GM18520 (cell line): ENCODE results near the gene NLGN2.

Experiments
- ATAC-seq: cut with Tn5 transposase; IDR thresholded peaks from one replicate; pipeline ENCODE4 v1.9.1; 2021; ENCODE audit not compliant: unreplicated experiment

NLGN2 gene

DNA sequence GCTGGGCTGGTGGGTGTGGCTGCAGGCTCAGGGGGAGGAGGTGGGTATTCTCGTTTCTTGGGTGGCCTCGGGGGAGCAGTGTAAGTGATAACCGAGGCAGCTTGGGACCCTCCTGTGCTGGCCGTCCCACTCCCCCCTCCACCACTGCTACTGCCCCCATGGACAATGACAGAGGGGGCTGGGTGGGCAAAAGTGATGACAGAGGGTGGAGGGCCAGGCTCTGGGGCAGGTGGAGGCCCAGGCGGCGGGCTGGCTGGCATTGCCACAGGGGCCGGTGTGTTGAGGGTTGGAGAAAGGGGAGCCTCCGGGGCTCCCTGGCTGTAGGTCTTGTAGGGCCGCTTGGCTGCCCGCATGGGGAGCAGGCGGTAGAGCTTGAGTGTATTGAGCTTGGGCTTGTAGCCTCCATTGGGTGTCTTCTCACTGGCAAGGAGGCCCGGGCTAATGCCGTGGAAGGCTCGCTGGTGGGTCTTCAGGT, 55.8 kb downstream of the NLGN2 start:
- no peak for ATAC-seq

DNA sequence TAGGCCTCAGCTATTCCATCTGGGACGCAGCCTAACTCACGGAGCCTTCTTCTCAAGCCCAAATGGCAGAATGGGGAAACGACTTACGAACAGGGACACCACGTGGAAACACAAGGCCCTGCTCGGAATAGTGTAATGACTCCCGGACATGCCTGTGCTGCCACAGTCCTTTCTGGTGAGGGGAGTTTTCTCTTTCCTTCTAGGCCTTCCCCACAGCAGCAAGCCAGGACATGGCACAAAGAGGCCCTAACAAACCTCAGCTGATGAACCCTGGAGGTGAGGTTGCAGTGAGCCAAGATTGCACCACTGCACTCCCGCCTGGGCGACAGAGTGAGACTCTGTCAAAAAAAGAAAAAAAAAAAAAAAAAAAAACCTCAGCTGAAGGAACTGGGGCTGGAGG, 56.4 kb downstream of the NLGN2 start:
- no peak for ATAC-seq

DNA sequence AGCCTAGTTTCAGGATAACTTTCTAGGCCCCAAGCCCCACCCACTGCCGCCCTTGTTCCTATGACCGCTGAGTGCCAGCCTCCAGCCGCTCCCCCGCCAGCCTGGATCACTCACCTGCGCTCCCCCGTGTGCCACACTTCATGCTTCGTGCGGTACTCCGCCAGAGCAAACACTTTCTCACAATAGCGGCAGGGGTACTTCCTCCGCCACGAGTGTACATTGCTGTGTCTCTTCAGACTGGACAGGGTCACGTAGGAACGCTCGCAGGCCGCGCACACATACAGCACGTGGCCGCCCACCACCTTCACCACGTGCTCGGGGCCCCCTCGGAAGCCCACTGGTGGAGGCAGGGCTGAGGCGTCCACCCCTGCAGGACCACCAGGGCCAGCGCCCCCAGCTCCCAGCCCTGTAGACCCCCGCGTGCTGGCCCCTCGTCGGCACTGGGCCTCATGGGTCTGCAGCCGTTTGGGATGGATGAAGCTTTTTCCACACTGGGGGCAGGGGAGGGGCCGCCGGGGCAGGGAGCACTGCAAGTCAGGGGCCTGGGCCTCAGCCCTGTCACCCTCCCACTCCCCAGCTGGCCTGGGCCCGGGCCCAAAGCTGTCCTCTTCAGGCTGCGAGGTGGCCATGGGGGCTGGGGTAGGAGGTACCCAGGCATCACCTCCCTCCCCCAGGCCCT, 58.1 kb downstream of the NLGN2 start:
- ATAC-seq = no peak

DNA sequence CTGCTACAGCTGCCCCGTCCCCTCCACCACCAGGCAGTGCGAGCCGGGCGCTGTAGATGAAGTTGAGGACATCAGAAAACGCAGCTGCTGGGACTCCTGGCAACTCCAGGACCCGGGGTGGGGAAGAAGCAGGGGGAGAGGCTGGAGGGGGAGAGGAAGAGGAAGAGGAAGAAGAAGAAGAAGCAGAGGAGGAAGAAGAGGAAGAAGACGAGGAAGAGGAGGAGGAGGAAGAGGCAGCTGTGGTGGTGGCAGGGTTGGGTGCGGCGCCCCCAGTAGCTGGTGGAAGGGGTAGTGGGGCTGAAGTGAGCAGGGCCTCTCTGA, 58.6 kb downstream of the NLGN2 start:
- no peak for ATAC-seq

DNA sequence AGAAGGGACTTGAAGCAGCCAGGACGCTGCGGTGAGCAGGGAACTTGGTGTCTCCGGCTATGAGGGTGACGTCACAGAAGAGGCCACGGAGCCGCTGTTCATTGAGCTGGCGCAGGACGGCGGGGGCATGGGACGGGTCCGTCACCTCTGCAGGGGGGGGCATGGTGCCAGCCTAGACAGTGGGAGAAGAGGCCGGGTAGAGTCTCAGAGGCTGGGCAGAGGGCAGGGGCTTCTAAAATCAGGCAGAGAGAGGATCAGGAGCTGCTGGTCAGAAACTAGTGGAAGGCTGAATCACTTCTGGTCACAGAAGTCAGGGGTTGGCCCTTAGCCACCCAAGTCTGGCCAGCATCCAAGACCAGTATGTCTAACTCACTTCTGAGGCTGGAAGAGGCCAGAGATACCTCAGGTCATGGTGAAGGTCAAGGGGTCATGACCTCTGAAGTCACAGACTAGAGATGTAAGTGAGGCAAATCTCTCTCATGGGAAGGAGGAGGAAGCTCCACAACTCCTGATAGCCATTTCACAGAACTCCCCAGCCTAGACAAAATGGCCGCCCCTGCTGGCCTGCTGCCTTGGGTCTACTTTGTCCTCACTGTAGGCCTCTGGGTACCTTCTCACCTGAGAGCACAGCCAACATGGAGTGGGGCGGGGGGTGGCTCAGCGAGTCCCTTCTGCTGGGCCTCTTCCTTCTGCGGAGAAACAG, 59.1 kb downstream of the NLGN2 start:
- ATAC-seq = no peak

DNA sequence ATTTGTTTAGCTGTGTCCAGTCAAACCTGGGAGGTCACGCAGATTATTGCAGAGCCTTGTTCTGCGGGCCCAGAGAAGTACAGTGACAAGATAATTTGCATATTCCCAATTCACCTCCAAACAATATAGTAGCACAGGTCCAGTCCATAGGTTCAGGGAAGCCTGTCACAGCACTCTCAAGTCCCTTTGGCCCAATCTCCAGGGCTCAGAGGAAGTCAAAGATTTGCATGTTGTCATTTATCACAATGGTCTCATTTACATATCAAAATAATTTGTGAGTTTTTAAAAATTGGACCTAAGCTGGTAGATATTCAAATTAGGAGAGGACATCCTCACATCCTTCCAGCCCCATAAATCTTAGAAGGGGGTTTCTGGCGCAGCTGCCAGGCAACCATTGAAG, 59.9 kb downstream of the NLGN2 start:
- no peak for ATAC-seq

DNA sequence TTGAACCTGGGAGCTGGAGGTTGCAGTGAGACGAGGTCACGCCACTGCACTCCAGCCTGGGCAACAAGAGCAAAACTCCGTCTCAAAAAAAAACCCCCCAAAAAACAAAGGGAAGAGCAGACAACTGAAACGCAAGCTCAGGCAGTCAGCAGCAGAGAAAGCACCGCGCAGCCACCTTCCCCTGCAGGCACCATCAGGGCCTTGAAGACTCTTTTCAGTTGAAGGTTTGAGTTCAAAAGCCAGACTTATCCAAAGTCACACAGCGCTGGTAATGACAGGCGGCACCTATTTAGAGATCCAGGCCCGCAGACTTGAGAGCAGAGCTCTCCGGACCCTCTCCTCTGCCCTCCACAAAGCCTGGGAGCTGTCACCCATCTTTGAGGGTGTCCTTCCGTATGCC, 60.6 kb downstream of the NLGN2 start:
- no peak for ATAC-seq

DNA sequence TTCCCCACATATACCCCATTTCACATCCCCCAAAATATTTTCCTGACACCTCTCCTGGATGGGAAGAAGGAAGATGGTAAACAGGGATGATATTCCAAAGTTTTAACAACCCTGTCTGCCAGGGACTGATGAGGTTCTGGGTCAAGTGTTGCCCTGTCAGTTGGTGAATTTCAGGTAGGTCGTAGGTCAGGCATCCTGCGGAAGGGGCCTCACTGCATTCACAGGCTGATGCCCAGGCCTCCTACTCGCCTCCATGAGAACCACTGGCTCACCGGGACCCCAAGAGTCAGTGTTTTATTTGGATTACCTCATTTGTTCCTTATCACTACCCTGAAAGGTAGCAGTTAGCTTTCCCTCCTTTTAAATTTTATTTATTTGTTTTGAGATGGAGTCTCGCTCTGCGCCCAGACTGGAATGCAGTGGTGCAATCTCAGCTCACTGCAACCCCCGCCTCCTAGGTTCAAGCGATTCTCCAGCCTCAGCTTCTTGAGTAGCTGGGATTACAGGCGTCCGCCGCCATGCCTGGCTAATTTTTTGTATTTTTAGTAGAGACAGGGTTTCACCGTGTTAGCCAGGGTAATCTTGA, 61.3 kb downstream of the NLGN2 start:
- no peak for ATAC-seq
